ENCODE results near the gene DDX51. TPM values are rescaled to one million over a fixed set of nuclear protein-coding genes. Genes with fewer than 3 reads are reported as not detected.
"Not testable (repeated sequence)": the region's sequence is repeated elsewhere in the genome, so short reads cannot be mapped to it uniquely, and the experiment has no call there.

The DDX51 gene
- total RNA-seq, 1 experiment from 2014 or later = 38.1 TPM

- no peaks in the 10 kb centered on the region for H3K9me2 ChIP-seq (ENCODE audit: insufficient read depth)
- no peaks in the 10 kb centered on the region for H3K9me3 ChIP-seq (ENCODE audit: control insufficient read depth in 1 of 2, insufficient read depth in 1 of 2, low read depth in 1 of 2, low read length in 2 of 2)
- H3K4me2 ChIP-seq (ENCODE audit: low read length) = no peak overlapping the region
- no peaks in the 10 kb centered on the region for H3K27me3 ChIP-seq (ENCODE audit: insufficient read depth, low read length)
- ATAC-seq (no peak), DNase-seq (ENCODE audit: low read depth, low spot score) (no peak)
- H3K79me2 ChIP-seq (ENCODE audit: insufficient read depth, low read length) = peaks cover 23% of the 10 kb centered on the region
- H3K36me3 ChIP-seq (ENCODE audit: control insufficient read depth in 1 of 2, insufficient read depth in 2 of 2, low read length in 2 of 2) = peaks cover 0 to 12% of the 10 kb centered on the region in 2 experiments; a peak in 2 of 4 replicates
- ChIA-PET CTCF (no interaction called here), POLR2A (no interaction called here), RAD21 (ENCODE audit: low non-redundant PET in 1 of 2, low total read pairs in 2 of 2, uncharacterized antibody in 2 of 2, unreplicated experiment in 2 of 2) (no interaction called here)
- no peak overlapping the region for H3K27ac ChIP-seq (ENCODE audit: low read depth, low read length)
- H3K4me1 ChIP-seq (ENCODE audit: control insufficient read depth in 1 of 2, insufficient read depth in 2 of 2, low read length in 2 of 2) = peaks cover 0 to under 1% of the 10 kb centered on the region in 2 experiments; a peak in 1 of 4 replicates
- no peak overlapping the region for H2AFZ ChIP-seq (ENCODE audit: low read depth, low read length, poor library complexity, severe bottlenecking)
- no peak overlapping the region for H3K9ac ChIP-seq (ENCODE audit: low read length)
- intact Hi-C loops (cut with micrococcal nuclease) = loop anchor here (5.0 kb wide), 2 partner anchors 372 to 467 kb away; partner anchors contain the start of gene P2RX2
- TF ChIP-seq CBX3 (IDR thresholded peaks at IDR 0.05; ENCODE audit: low read depth) (no peak), TCF7L2 (IDR thresholded peaks at IDR 0.05; ENCODE audit: borderline replicate concordance, extremely low read depth, insufficient read depth, insufficient read length) (no peak), ATF3 (IDR thresholded peaks at IDR 0.05) (no peak), ELF1 (IDR thresholded peaks at IDR 0.05; ENCODE audit: borderline replicate concordance, low read depth) (no peak), SRF (IDR thresholded peaks at IDR 0.05; ENCODE audit: low read depth) (no peak), CEBPB (IDR thresholded peaks at IDR 0.05; ENCODE audit: low read depth) (no peak), ZFX (IDR thresholded peaks at IDR 0.05) (no peak), ZNF274 (IDR thresholded peaks at IDR 0.05; ENCODE audit: low read depth, low read length) (no peak), EZH2 (IDR thresholded peaks at IDR 0.05) (no peak), POLR2A (IDR thresholded peaks at IDR 0.05; ENCODE audit: borderline replicate concordance, extremely low read depth, insufficient read depth, insufficient read length) (no peak), SIN3A (IDR thresholded peaks at IDR 0.05; ENCODE audit: low read depth) (no peak), SP1 (IDR thresholded peaks at IDR 0.05; ENCODE audit: low read depth) (no peak), POLR2AphosphoS5 (IDR thresholded peaks at IDR 0.05; ENCODE audit: low read depth, low read length) (no peak), ZBTB33 (IDR thresholded peaks at IDR 0.05; ENCODE audit: extremely low read depth, insufficient replicate concordance, low read length) (no peak), EZH2phosphoT487 (IDR thresholded peaks at IDR 0.05; ENCODE audit: borderline replicate concordance) (no peak), MAX (IDR thresholded peaks at IDR 0.05) (no peak)
- no peak overlapping the region for H3K4me3 ChIP-seq (replicated peaks in 1 of 2; ENCODE audit: low read depth in 1 of 2, low read length in 2 of 2)
- BruUV-seq (replicated peaks) = no TSS peak
- no peaks in the 10 kb centered on the region for H4K20me1 ChIP-seq (ENCODE audit: insufficient read depth)
These were observed 6.6 kb upstream of the DDX51 start for GRCh38 chr12:132150780-132151144.

- H3K4me2 ChIP-seq (ENCODE audit: low read length); H3K4me1 ChIP-seq (ENCODE audit: control insufficient read depth in 1 of 2, insufficient read depth in 2 of 2, low read length in 2 of 2); H3K9me2 ChIP-seq (ENCODE audit: insufficient read depth); H3K4me3 ChIP-seq (replicated peaks in 1 of 2; ENCODE audit: low read depth in 1 of 2, low read length in 2 of 2); H3K27ac ChIP-seq (ENCODE audit: low read depth, low read length); ATAC-seq; DNase-seq (ENCODE audit: low read depth, low spot score); BruUV-seq (replicated peaks); CTCF ChIA-PET; H3K27me3 ChIP-seq (ENCODE audit: insufficient read depth, low read length); H3K9me3 ChIP-seq (ENCODE audit: control insufficient read depth in 1 of 2, insufficient read depth in 1 of 2, low read depth in 1 of 2, low read length in 2 of 2); H4K20me1 ChIP-seq (ENCODE audit: insufficient read depth); intact Hi-C loops (cut with micrococcal nuclease); POLR2A ChIA-PET; H3K9ac ChIP-seq (ENCODE audit: low read length); H2AFZ ChIP-seq (ENCODE audit: low read depth, low read length, poor library complexity, severe bottlenecking); RAD21 ChIA-PET (ENCODE audit: low non-redundant PET in 1 of 2, low total read pairs in 2 of 2, uncharacterized antibody in 2 of 2, unreplicated experiment in 2 of 2): not testable (repeated sequence)
- Histone ChIP-seq H3K36me3 (ENCODE audit: control insufficient read depth in 1 of 2, insufficient read depth in 2 of 2, low read length in 2 of 2) (peaks cover 0 to 14% of the 10 kb centered on the region in 2 experiments; a peak in 2 of 4 replicates), H3K79me2 (ENCODE audit: insufficient read depth, low read length) (peaks cover 35% of the 10 kb centered on the region)
These were observed 5.4 kb upstream of the DDX51 start for GRCh38 chr12:132149526-132149925.

All from HCT116 (cell line).